Measurements from ENCODE around the gene DIS3L2.

- TF ChIP-seq CTCF (conservative IDR thresholded peaks at IDR 0.05) (no peak), EZH2 (IDR thresholded peaks at IDR 0.05; ENCODE audit: low read depth) (no peak)
Observed at GRCh38 chr2:232097758-232098157, 136.2 kb downstream of the DIS3L2 start.
